HepG2 (cell line): ENCODE data around the gene ATG13. TPM values are rescaled to one million over a fixed set of nuclear protein-coding genes. Genes with fewer than 3 reads are reported as not detected.
A peak's percentile ranks its signal among the peaks of the same experiment; 100 is the strongest.

Experiments
- ARID5B ChIP-seq: IDR thresholded peaks from 2 replicates; pipeline ENCODE4 v1.4.0; 2020; ENCODE audit warnings: mild to moderate bottlenecking, missing genetic modification reagents
- ATRX ChIP-seq: sonication (generic); formaldehyde crosslinking; IDR thresholded peaks from 2 replicates; pipeline ENCODE4 v1.4.0; 2020; ENCODE audit warnings: missing genetic modification reagents, borderline replicate concordance
- CBX2 ChIP-seq, 2 experiments: fragments of 200-600 bp in 1 of 2; sonication (generic); formaldehyde crosslinking in 1 of 2; IDR thresholded peaks; 2 replicates each; pipeline versions ENCODE4 v1.7.0 to v1.8.1; 2018 to 2022; ENCODE audit warnings: low read depth in 2 of 2, low read length in 1 of 2, mild to moderate bottlenecking in 1 of 2, missing genetic modification reagents in 1 of 2
- ETS1 ChIP-seq: sonication (generic); formaldehyde crosslinking; IDR thresholded peaks from 2 replicates; pipeline ENCODE4 v1.4.0; 2020; ENCODE audit warnings: missing genetic modification reagents
- FLYWCH1 ChIP-seq: sonication (generic); formaldehyde crosslinking; IDR thresholded peaks from 2 replicates; pipeline ENCODE4 v1.8.1; 2023; ENCODE audit warnings: mild to moderate bottlenecking, missing genetic modification reagents
- FOXK1 ChIP-seq: sonication (generic); formaldehyde crosslinking; IDR thresholded peaks from 2 replicates; pipeline ENCODE4 v1.4.0; 2020; ENCODE audit warnings: low read depth, missing genetic modification reagents, borderline replicate concordance
- GFI1 ChIP-seq: sonication (generic); formaldehyde crosslinking; IDR thresholded peaks from 2 replicates; pipeline ENCODE4 v1.5.0; 2020; ENCODE audit warnings: missing genetic modification reagents, mild to moderate bottlenecking, borderline replicate concordance
- GLMP ChIP-seq: sonication (generic); formaldehyde crosslinking; IDR thresholded peaks from 2 replicates; pipeline ENCODE4 v1.9.0; 2021; ENCODE audit warnings: missing genetic modification reagents, mild to moderate bottlenecking, borderline replicate concordance
- NRL ChIP-seq: sonication (generic); formaldehyde crosslinking; IDR thresholded peaks from 2 replicates; pipeline ENCODE4 v1.5.0; 2020; ENCODE audit warnings: missing genetic modification reagents, mild to moderate bottlenecking, moderate library complexity, borderline replicate concordance
- TBX2 ChIP-seq: sonication (generic); formaldehyde crosslinking; IDR thresholded peaks from 2 replicates; pipeline ENCODE4 v1.5.0; 2020; ENCODE audit warnings: missing genetic modification reagents, mild to moderate bottlenecking, borderline replicate concordance
- THYN1 ChIP-seq: sonication (generic); formaldehyde crosslinking; IDR thresholded peaks from 2 replicates; pipeline ENCODE4 v1.8.1; 2023; ENCODE audit warnings: low read depth, mild to moderate bottlenecking, moderate library complexity, missing genetic modification reagents, borderline replicate concordance
- YEATS4 ChIP-seq: sonication (generic); formaldehyde crosslinking; IDR thresholded peaks from 2 replicates; pipeline ENCODE4 v1.4.0; 2020; ENCODE audit warnings: missing genetic modification reagents, borderline replicate concordance
- ZBTB2 ChIP-seq: sonication (generic); formaldehyde crosslinking; IDR thresholded peaks from 2 replicates; pipeline ENCODE4 v1.8.0; 2022; ENCODE audit warnings: low read depth, missing genetic modification reagents
- ZBTB42 ChIP-seq: sonication (generic); formaldehyde crosslinking; IDR thresholded peaks from 2 replicates; pipeline ENCODE4 v1.5.0; 2020; ENCODE audit warnings: mild to moderate bottlenecking, missing genetic modification reagents
- ZFX ChIP-seq: sonication (generic); formaldehyde crosslinking; IDR thresholded peaks from 2 replicates; pipeline ENCODE4 v1.4.0; 2020; ENCODE audit warnings: mild to moderate bottlenecking, low read depth, missing genetic modification reagents, moderate library complexity
- ZNF205 ChIP-seq: IDR thresholded peaks from 2 replicates; pipeline ENCODE4 v1.6.1; 2018; ENCODE audit warnings: missing biosample characterization, missing genetic modification reagents
- ZNF564 ChIP-seq: sonication (generic); formaldehyde crosslinking; IDR thresholded peaks from 2 replicates; pipeline ENCODE4 v1.8.1; 2023; ENCODE audit warnings: mild to moderate bottlenecking, missing genetic modification reagents
- ZNF605 ChIP-seq: sonication (generic); formaldehyde crosslinking; IDR thresholded peaks from 2 replicates; pipeline ENCODE4 v1.8.0; 2022; ENCODE audit warnings: mild to moderate bottlenecking, missing genetic modification reagents
- ZNF749 ChIP-seq: sonication (generic); formaldehyde crosslinking; IDR thresholded peaks from 2 replicates; pipeline ENCODE4 v1.8.0; 2022; ENCODE audit warnings: mild to moderate bottlenecking, missing genetic modification reagents, moderate library complexity, borderline replicate concordance
- ZNF816 ChIP-seq: sonication (generic); formaldehyde crosslinking; IDR thresholded peaks from 2 replicates; pipeline ENCODE4 v1.8.0; 2022; ENCODE audit warnings: missing genetic modification reagents, mild to moderate bottlenecking, borderline replicate concordance
- polyA plus RNA-seq, 8 experiments: library from polyadenylated mRNA; depleted of rRNA in 3 of 8; stranded (reverse) in 7 of 8; unstranded in 1 of 8; fragments of >200 nt; fragmentation: Illumina TruSeq in 4 of 8; extraction: Trizol in 4 of 8; gene quantifications; 2 replicates each; pipeline versions ENCODE4 v1.2.1 to v1.2.3, GENCODE V29; 2011 to 2016; ENCODE audit warnings: low read depth in 4 of 8, missing spikeins in 1 of 8, mixed read lengths in 1 of 8; ENCODE audit not compliant: insufficient read depth in 1 of 8
- total RNA-seq, 5 experiments: library from RNA; depleted of rRNA; stranded (reverse); fragments of >200 nt; fragmentation: Illumina TruSeq; extraction: Trizol; gene quantifications; 2 replicates each; pipeline ENCODE4 v1.2.3, GENCODE V29; 2016; ENCODE audit warnings: low read depth in 1 of 5
- TF ChIP-seq, protein P1 (sequence below): fragments of 450-650 bp; IDR thresholded peaks from 2 replicates; pipeline ENCODE4 v1.6.1; 2016

The ATG13 gene
- total and polyA plus RNA-seq, 2 of the 13 experiments (the other 11 are each of a cell fraction or from before 2014, with no cell fraction given), result 55.0 to 77.3 TPM

DNA sequence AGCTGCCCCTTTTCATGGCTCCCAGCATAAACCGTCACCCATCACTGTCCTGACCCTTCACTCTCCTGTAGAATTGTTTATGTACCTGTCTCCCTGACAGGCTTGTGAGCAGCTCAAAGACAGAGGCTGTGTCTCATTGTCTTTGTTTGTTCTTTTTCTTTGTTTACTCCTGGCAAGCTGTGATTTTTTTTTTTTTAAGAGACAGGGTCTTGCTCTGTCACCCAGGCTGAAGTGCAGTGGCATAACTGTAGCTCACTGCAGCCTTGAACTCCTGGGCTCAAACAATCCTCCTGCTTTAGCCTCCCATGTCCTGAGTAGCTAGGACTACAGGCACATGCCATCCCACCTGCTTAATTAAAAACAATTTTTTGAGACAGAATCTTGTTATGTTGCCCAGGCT is 73.3 kb downstream of the ATG13 start (continued):
- no peak for TF ChIP-seq ZBTB2
- TF ChIP-seq ZNF564, result no peak
- peak; percentile 57; the same call in 1 of the 2 replicates for TF ChIP-seq FOXK1 (CRISPR knock-in tag)
- no peak for TF ChIP-seq ATRX (CRISPR knock-in tag)
- TF ChIP-seq ZBTB42 (CRISPR knock-in tag), result no peak
- peak; percentile 52; the same call in 1 of the 2 replicates for TF ChIP-seq TBX2 (CRISPR knock-in tag)
- TF ChIP-seq NRL (CRISPR knock-in tag), result no peak
- TF ChIP-seq ZNF605 (CRISPR knock-in tag), result 0 out of 2 replicates have a peak, but pooled peaks have one; percentile 40
- TF ChIP-seq ARID5B, result peak; percentile 48; the same call in 1 of the 2 replicates
- TF ChIP-seq ZNF749 (CRISPR knock-in tag), result no peak
- no peak for TF ChIP-seq YEATS4
- TF ChIP-seq, protein P1, sequence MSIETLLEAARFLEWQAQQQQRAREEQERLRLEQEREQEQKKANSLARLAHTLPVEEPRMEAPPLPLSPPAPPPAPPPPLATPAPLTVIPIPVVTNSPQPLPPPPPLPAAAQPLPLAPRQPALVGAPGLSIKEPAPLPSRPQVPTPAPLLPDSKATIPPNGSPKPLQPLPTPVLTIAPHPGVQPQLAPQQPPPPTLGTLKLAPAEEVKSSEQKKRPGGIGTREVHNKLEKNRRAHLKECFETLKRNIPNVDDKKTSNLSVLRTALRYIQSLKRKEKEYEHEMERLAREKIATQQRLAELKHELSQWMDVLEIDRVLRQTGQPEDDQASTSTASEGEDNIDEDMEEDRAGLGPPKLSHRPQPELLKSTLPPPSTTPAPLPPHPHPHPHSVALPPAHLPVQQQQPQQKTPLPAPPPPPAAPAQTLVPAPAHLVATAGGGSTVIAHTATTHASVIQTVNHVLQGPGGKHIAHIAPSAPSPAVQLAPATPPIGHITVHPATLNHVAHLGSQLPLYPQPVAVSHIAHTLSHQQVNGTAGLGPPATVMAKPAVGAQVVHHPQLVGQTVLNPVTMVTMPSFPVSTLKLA, result no peak
- TF ChIP-seq GFI1 (CRISPR knock-in tag), result peak; percentile 71; the same call in 1 of the 2 replicates
- no peak for TF ChIP-seq ZNF816
- no peak for TF ChIP-seq ETS1 (CRISPR knock-in tag)
- peak; percentile 70; the same call in 1 of the 2 replicates for TF ChIP-seq ZNF205 (CRISPR knock-in tag)
- no peak for TF ChIP-seq THYN1 (CRISPR knock-in tag)
- no peak for TF ChIP-seq GLMP (CRISPR knock-in tag)
- no peak for TF ChIP-seq FLYWCH1 (CRISPR knock-in tag)
- no peak for TF ChIP-seq CBX2 (IDR thresholded peaks at IDR 0.05; ENCODE audit: low read depth, low read length)
- no peak for TF ChIP-seq CBX2 (CRISPR knock-in tag; IDR thresholded peaks at IDR 0.05; ENCODE audit: low read depth)
- TF ChIP-seq ZFX, result no peak
